ENCODE measurements around the gene RXYLT1.
A peak's percentile ranks its signal among the peaks of the same experiment; 100 is the strongest.
"Not testable (repeated sequence)": the region's sequence is repeated elsewhere in the genome, so short reads cannot be mapped to it uniquely, and the experiment has no call there.

Gene RXYLT1

GRCh38 chr12:63779498-63780481 is at the start of gene RXYLT1:
Gene RXYLT1 (plus strand): TSS chr12:63779909. CDS start chr12:63779961, 52 bp downstream.
- DNase-seq (ENCODE audit: low read depth in 2 of 2, low spot score in 1 of 2): peak; percentile 73 to 77

GRCh38 chr12:63732779-63733178 is 46.9 kb upstream of the RXYLT1 start:
- DNase-seq (ENCODE audit: low read depth in 2 of 2, low spot score in 1 of 2): not testable (repeated sequence)

- not testable (repeated sequence) for DNase-seq (ENCODE audit: low read depth in 2 of 2, low spot score in 1 of 2)
Observed at GRCh38 chr12:63733585-63733984, 46.1 kb upstream of the RXYLT1 start.

GRCh38 chr12:63740551-63740950 is 39.2 kb upstream of the RXYLT1 start:
- not testable (repeated sequence) for DNase-seq (ENCODE audit: low read depth in 2 of 2, low spot score in 1 of 2)

- DNase-seq (ENCODE audit: low read depth in 2 of 2, low spot score in 1 of 2): not testable (repeated sequence)
Observed at GRCh38 chr12:63741431-63741830, 38.3 kb upstream of the RXYLT1 start.

GRCh38 chr12:63744110-63744509 is 35.6 kb upstream of the RXYLT1 start:
- not testable (repeated sequence) for DNase-seq (ENCODE audit: low read depth in 2 of 2, low spot score in 1 of 2)

GRCh38 chr12:63746470-63746869 is 33.2 kb upstream of the RXYLT1 start:
- not testable (repeated sequence) for DNase-seq (ENCODE audit: low read depth in 2 of 2, low spot score in 1 of 2)

- not testable (repeated sequence) for DNase-seq (ENCODE audit: low read depth in 2 of 2, low spot score in 1 of 2)
Observed at GRCh38 chr12:63747136-63747535, 32.6 kb upstream of the RXYLT1 start.

- DNase-seq (ENCODE audit: low read depth in 2 of 2, low spot score in 1 of 2): no peak
Observed at GRCh38 chr12:63747553-63747952, 32.2 kb upstream of the RXYLT1 start.

GRCh38 chr12:63752283-63752682 is 27.4 kb upstream of the RXYLT1 start:
- DNase-seq (ENCODE audit: low read depth in 2 of 2, low spot score in 1 of 2): no peak

GRCh38 chr12:63752841-63753240 is 26.9 kb upstream of the RXYLT1 start:
- no peak for DNase-seq (ENCODE audit: low read depth in 2 of 2, low spot score in 1 of 2)

- no peak for DNase-seq (ENCODE audit: low read depth in 2 of 2, low spot score in 1 of 2)
Observed at GRCh38 chr12:63753743-63754142, 26.0 kb upstream of the RXYLT1 start.

- DNase-seq (ENCODE audit: low read depth in 2 of 2, low spot score in 1 of 2): no peak
Observed at GRCh38 chr12:63764481-63764880, 15.2 kb upstream of the RXYLT1 start.

GRCh38 chr12:63766498-63766897 is 13.2 kb upstream of the RXYLT1 start:
- DNase-seq (ENCODE audit: low read depth in 2 of 2, low spot score in 1 of 2): no peak

- no peak for DNase-seq (ENCODE audit: low read depth in 2 of 2, low spot score in 1 of 2)
Observed at GRCh38 chr12:63770375-63770774, 9.3 kb upstream of the RXYLT1 start.

- DNase-seq (ENCODE audit: low read depth in 2 of 2, low spot score in 1 of 2): no peak
Observed at GRCh38 chr12:63777340-63777739, 2.4 kb upstream of the RXYLT1 start.

- no peak for DNase-seq (ENCODE audit: low read depth in 2 of 2, low spot score in 1 of 2)
Observed at GRCh38 chr12:63782466-63782865, 2.8 kb downstream of the RXYLT1 start.

- DNase-seq (ENCODE audit: low read depth in 2 of 2, low spot score in 1 of 2): no peak
Observed at GRCh38 chr12:63787306-63787705, 7.6 kb downstream of the RXYLT1 start.

GRCh38 chr12:63790608-63790945 is 10.9 kb downstream of the RXYLT1 start:
- no peak for DNase-seq (ENCODE audit: low read depth in 2 of 2, low spot score in 1 of 2)

- no peak for DNase-seq (ENCODE audit: low read depth in 2 of 2, low spot score in 1 of 2)
Observed at GRCh38 chr12:63792338-63792737, 12.6 kb downstream of the RXYLT1 start.

GRCh38 chr12:63795032-63795687 is 15.5 kb downstream of the RXYLT1 start:
- DNase-seq (ENCODE audit: low read depth in 2 of 2, low spot score in 1 of 2): no peak

GRCh38 chr12:63795944-63796343 is 16.2 kb downstream of the RXYLT1 start:
- no peak for DNase-seq (ENCODE audit: low read depth in 2 of 2, low spot score in 1 of 2)

Measured in stimulated activated CD8-positive, alpha-beta memory T cell treated with anti-CD3 and anti-CD28 coated beads, Interleukin-4, amount 100 ng/mL, for 1 hour (primary cell).